T-helper 9 cell (primary cell): ENCODE data around the gene CDT1.
A peak's percentile ranks its signal among the peaks of the same experiment; 100 is the strongest.
"Not testable (repeated sequence)": the region's sequence is repeated elsewhere in the genome, so short reads cannot be mapped to it uniquely, and the experiment has no call there.

ENCODE experiments used
- DNase-seq: peaks from one replicate; pipeline ENCODE4 v3.0.0-alpha.2; 2020

Gene CDT1

GRCh38 chr16:88784074-88784855 lies 19.3 kb upstream of the CDT1 start:
- peak; percentile 41 for DNase-seq

GRCh38 chr16:88784856-88785105 lies 18.8 kb upstream of the CDT1 start:
- DNase-seq: no peak

GRCh38 chr16:88785106-88785924 lies 18.3 kb upstream of the CDT1 start, which contains the start of gene PIEZO1:
TSS of gene PIEZO1 (minus strand) at chr16:88785220. CDS start at chr16:88784964, 256 bp downstream.
- peak; percentile 86 for DNase-seq

- DNase-seq: no peak
These were observed 15.8 kb upstream of the CDT1 start for GRCh38 chr16:88787579-88788314.

GRCh38 chr16:88788749-88789148 lies 14.8 kb upstream of the CDT1 start:
- not testable (repeated sequence) for DNase-seq

- no peak for DNase-seq
These were observed 14.0 kb upstream of the CDT1 start for GRCh38 chr16:88789594-88789993.

GRCh38 chr16:88790312-88791211 lies 13.0 kb upstream of the CDT1 start:
- DNase-seq: peak; percentile 60

GRCh38 chr16:88792078-88792550 lies 11.5 kb upstream of the CDT1 start:
- no peak for DNase-seq

GRCh38 chr16:88792668-88793250 lies 10.8 kb upstream of the CDT1 start:
- DNase-seq: no peak

GRCh38 chr16:88793251-88793954 lies 10.2 kb upstream of the CDT1 start:
- DNase-seq: no peak

- DNase-seq: no peak
These were observed 7.3 kb upstream of the CDT1 start for GRCh38 chr16:88796278-88796677.

GRCh38 chr16:88798073-88798472 lies 5.5 kb upstream of the CDT1 start:
- no peak for DNase-seq

GRCh38 chr16:88798772-88799455 lies 4.7 kb upstream of the CDT1 start:
- DNase-seq: no peak

- DNase-seq: no peak
These were observed 3.9 kb upstream of the CDT1 start for GRCh38 chr16:88799569-88800276.

GRCh38 chr16:88800277-88800592 lies 3.4 kb upstream of the CDT1 start:
- no peak for DNase-seq

GRCh38 chr16:88804173-88804551 lies 573 bp downstream of the CDT1 start:
- no peak for DNase-seq

- DNase-seq: no peak
These were observed 1.2 kb downstream of the CDT1 start for GRCh38 chr16:88804552-88805339.

- no peak for DNase-seq
These were observed 1.7 kb downstream of the CDT1 start for GRCh38 chr16:88805340-88805715.

GRCh38 chr16:88805887-88806393 lies 2.4 kb downstream of the CDT1 start:
- DNase-seq: no peak
